ENCODE results near the gene GADD45A.

The GADD45A gene

DNA sequence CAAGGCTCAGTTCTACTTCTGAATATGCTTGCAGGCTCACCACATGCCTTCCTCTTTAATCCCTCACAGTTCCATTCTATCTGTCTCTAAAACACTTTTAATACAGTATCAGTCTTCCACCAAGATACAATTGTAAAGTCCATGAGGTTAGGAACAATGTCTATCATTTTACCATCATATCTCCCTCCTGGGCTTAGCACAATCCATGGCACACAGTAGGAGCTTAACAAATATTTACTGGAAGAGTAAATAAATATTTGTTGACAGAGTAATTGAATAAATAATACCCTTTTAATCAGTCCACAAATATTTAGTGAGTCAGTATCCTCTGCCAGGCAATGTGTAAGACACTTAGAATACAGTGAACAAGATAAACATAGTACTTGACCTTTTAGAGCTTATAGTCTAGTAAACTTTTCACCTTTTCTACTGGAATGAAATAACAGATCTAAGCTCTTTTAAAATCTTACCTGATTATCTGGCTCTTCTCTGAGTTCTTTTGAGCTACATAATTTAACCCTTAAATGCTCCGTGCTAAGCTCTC, 12.7 kb upstream of the GADD45A start:
- DNase-seq = no peak

DNA sequence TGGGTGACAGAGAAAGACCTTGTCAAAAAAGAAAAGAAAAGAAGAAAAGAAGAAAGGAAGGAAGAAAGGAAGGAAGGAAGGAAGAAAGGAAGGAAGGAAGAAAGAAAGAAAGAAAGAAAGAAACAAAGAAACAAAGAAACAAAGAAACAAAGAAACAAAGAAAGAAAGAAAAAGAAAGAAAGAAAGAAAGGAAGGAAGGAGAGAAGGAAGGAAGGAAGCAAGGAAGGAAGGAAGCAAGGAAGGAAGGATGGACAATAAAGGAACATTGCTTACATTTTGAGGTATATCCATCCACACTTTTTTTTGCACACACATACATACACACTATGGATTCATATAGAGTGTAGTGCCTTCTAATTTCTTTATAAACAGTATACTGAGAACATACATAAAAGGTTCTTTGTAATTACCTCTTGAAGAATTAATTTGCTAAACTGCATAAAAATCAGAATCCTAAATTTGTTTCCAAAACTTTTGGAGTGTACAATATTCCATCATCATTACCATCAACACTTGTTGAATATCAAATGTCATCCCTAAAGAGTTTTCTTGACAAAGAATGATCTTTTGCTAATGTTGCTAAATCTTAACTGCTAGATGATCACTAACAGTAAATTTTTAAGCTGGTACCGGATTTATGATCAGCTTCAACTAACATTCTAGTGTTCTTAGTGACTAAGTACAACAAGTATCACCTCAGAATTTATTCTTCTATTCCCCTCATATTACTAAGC, 11.4 kb upstream of the GADD45A start:
- DNase-seq = no peak

DNA sequence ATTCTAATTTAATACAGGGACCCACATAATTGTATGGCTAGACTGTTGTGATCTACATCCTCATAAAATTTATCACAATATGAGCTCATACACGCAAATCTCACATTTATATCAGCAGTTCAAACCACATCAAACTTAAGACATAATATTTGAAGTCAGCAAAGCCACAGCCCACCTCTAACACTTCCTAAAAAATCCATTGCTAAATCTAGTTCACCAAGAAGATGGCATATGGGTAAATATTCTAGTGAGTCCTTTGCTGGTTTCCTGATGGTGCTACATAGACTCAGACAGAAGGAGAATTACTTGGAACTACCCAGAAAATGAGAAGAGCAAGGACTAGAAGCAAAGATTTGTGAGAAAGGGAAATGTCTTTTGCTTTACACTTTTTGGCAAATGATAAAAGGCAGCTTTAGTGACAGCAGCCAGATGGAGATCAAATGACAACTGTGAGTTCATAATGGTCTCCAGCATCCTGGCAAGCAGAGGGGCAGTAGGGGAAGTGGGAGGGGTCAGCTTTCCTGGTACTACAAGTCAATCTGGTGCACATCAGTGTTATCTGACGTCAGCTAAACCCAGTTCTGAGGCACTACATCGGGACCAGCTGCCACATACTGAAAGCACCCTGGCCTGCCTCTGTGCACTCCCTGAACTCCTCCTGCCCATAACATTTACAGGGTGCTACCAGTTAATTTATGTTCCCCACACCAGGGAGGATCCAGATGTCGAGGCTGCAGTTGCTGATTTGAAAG, 10.6 kb upstream of the GADD45A start:
- DNase-seq = peak; percentile 25

DNA sequence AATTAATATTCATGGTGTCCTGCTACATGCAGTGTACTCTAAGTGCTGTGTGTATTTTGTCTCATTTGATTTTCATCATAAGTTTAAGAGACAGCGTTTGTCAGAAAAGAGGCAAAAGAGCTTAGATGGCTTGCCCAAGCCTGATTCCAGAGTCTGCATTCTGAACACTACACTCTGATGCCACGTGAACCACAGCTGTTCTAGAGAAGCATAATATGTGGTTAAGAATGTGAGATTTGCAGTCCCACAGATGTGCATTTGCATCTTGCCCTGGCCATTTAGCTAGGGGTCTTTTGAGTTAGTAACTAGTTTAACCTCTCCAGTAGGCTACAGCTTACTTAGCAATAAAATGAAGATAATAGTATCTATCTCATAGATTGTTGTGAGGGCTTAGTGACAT, 9.2 kb upstream of the GADD45A start:
- no peak for DNase-seq

DNA sequence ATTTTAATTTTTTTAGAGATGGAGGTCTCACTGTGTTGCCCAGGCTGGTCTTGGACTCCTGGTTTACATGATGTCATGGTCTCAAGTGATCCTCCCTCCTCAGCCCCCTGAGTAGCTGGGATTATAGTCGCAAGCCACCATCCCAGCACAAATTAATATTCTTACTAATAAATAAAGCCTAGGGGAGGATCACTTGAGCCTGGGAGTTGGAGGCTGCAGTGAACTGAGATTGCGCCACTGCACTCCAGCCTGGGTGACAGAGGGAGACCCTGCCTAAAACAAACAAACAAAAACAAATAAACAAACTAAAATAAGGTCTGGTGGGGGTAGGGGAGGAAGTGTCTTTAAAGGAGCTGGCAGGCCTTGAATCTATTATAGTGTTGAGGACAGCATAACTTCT, 8.7 kb upstream of the GADD45A start:
- DNase-seq = no peak

DNA sequence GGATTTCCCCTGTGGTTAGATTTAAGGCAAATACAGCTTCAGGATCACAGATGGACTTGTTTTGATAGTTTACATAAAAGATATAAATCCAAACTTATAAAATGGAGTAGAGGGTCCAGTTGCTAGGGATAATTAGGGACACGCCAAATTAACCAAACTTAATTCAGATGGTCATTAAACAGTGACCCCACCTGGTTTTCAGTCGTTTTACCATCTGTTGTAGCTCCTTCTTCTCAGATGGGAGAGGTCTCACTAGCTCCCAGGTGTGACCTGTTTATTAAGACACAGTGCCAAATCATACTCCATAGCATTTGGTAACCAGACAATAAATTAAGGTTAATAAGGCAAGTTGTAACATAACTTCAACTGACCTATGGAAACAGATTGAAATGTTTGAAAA, 8.1 kb upstream of the GADD45A start:
- DNase-seq = no peak

DNA sequence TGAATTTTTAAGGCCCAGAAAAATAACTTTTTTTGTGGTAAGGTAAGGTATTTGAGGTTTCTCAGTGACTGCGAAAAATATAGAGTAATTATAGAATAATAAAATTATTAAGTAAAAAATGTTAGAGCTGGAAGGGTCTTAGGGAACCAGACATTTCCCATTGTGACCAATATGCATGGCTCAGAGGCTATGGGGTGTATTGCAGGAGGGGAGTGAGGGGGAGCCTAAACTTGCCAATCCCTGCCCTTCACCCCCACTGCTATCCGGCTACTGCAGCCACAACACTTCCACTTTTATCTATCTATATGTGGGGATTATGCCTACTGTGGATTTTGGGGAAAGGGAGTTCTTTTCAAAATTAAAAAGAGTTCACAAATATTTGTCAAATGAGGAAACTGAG, 7.6 kb upstream of the GADD45A start:
- no peak for DNase-seq

DNA sequence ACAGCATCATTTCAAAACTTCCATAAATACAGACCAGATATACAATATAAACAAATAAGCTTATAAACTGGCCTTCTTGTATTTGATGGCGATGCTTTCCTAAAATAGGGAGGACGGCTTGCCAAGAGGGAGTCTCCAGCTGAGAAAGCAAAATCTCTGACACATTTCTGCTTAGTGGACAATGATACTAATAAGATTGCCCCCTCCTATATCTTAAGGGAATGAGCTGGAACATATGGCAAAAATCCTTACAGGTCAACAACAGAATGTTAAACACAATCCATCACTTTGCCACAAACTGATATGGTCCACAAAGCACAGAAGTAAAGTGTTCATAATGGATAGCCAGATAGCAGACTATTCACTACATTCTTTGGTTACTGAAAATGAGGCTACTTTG, 7.1 kb upstream of the GADD45A start:
- DNase-seq = no peak

DNA sequence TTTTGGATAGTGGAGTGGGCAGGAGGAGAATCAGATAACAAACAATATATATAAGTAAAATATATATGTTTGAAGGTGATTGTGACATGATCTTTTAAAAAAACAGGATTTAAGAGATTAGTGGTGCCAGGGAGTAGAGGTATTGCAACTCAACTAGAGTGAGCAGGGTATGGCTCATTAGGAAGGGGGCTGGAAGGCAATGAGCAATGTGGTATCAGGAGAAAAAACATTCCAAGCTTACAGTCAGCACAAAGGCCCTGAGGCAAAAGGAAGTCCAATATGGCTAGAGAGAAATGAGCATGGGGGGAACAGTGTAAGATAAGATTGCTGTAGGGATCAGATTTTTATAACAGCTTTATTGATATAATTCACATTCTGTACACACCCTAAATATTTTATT, 5.3 kb upstream of the GADD45A start:
- peak; percentile 13 for DNase-seq

DNA sequence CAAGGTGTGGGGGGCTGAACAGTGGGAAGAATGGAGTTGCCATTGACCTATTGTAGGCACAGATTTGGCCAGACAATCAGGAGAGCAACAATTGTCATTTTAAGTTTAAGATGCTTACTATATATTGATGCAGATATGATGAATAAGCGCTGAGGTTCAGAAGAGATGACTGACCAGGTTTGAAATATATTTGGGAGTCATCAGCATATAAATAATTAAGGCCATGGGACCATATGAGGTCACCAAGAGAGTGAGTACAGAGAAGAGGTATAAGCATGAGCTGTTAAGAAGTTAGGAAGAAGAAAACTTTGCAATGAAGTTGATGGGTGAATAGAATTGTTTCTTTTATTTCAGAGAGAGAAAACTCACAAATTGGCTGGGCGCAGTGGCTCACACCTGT, 4.5 kb upstream of the GADD45A start:
- DNase-seq = peak; percentile 18

DNA sequence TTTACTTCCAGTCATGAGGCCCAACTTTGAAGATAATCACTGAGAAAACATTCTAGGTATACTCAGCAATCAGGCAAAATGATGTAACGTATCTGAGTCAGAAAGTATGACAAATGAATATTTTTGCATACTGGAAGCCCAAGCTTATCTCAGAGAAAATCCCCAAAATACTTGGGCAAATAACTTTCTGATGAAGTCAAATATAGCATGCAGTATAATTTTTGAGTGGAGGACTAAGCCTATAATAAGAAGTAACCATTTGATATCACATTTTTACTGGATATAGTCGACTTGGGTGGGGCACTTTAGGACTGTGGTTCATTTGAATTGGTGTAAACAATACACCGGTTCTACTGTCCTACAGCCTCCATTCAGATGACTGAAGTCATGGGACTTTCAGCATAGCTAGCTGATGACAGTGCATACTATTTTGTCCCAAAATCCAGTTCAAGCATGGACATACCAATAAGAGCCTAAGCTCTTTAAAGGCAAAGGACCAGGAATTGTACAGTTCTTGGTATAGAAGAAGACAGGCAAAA, 2.3 kb upstream of the GADD45A start:
- peak; percentile 89 for DNase-seq

DNA sequence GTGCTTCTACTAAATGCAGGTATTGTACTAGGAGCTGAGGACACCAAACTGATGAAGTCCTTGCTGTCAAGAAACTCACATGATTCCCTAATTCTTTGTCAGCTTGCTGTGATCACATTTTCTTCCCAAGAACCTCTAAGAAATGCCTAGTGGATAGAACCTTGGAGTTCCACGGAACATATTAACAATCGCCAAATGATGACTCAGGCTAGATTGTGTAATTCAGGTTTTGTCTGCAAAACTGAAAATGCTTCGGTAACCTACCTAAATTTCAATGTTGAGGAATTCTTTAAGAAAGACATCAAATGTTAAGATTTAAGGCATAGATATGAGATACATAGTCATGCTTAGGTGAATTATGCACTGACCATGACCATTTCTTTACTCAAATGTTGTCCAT, 1.7 kb upstream of the GADD45A start:
- peak; percentile 77 for DNase-seq

DNA sequence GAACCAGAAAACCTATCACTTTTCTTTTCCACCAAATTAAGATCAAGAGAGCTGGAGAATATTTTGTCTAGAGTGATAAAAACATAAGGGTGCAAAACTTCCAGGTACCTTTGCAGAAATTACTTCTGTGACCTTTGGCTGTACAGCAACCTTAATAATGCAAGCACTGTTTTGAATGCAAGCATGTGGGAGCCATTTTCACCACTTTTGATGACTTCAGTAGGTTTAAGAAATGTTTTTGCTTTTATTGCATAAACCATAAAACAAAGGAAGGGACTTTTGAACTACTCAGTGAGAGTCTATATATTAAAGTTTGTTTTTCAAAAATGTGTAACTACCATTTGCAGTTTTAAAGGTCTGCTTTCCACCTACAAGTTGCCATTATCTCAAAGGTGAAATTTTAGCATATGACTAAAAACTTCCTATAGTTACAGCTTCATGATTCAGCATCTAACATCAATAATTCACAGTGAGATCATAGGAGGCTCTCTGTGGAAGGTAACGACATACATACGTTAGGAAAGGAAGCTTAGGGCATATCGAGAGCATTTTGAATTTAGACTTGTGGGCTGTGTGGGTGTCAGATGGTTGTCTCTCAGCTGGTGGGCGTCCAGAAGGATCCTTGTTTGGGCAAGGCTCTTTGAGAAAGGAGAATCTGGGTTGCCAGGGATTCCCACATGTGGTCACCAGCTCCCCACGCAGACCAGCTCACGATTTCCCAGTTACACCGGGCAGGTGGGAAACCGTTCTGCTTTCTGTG, 1.1 kb upstream of the GADD45A start:
- peak; percentile 54 for DNase-seq

DNA sequence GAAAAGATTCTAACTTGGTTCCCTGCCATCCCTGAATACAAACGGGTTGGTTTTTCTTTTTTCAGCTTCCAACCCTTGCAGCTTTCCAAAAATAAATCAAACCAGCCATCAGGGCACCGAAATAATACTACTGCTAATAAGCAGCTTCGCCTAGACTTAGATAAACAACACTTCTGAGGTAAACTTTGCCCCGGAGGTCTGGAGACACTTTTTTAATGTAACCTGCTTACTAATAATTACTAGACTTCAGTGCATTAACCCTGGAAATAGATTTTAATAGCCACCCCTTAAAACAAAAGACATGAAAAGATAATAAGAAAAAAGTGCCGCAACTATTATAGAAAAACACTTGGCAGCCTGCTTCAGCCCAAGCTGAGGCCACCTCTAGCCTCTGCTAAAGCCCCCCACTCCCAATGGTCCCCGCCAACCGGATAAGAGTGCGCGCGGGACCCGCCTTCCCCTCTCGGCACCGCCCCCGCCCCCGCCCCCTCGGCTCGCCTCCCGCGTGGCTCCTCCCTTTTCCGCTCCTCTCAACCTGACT, 405 bp upstream of the GADD45A start:
- DNase-seq = no peak

DNA sequence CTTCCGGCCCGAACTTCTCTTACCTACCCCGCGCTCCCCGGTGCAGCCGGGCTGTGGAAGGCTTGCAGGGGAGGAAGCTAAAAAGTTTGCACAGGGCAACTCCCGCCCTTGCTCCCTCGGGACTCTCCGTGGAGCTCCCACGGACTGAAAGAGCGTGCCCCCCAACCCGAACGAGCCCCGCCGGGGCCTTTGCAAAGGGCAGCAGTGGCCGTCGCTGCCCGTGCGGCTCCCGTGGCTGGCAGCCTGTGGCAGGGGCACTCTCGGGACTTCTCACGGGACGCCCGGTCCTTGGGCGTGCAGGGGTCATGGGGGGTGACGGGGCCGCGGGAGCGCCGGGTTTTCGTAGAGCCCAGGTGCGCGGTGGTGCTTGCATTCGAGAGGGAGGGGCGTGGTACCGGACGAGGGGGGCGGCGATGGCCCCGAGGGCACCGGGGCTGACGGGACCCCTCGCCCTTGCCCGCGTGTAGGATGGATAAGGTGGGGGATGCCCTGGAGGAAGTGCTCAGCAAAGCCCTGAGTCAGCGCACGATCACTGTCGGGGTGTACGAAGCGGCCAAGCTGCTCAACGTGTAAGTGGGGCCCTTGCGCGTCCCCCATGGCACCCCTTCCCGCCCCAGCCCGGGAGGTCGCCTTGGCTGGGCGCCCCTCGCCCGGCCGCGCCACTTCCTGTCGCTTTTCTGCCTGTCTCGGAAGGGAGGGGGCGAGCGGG, 711 bp downstream of the GADD45A start:
- DNase-seq = peak; percentile 64

DNA sequence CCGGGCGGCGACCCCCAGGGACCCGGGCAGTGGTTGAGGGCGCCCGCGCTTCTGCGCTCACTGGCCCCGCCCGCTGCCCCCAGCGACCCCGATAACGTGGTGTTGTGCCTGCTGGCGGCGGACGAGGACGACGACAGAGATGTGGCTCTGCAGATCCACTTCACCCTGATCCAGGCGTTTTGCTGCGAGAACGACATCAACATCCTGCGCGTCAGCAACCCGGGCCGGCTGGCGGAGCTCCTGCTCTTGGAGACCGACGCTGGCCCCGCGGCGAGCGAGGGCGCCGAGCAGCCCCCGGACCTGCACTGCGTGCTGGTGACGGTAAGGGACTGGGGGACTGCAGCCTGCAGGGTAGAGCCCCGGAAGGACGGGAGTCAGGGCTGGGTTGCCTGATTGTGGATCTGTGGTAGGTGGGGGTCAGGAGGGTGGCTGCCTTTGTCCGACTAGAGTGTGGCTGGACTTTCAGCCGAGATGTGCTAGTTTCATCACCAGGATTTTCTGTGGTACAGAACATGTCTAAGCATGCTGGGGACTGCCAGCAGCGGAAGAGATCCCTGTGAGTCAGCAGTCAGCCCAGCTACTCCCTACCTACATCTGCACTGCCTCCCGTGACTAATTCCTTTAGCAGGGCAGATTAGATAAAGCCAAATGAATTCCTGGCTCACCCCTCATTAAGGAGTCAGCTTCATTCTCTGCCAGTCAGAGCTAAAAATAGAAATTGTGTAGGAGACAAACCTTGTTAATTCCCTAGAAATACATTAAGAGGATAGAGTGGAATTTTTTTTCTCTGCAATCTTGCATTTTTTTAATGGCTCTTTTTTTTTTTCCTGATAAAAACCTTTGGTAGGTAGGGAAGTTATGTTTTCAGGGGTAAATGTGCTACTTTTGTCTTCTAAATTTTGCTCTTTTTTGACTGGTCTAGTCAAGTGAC, 1.5 kb downstream of the GADD45A start:
- peak; percentile 99 for DNase-seq

DNA sequence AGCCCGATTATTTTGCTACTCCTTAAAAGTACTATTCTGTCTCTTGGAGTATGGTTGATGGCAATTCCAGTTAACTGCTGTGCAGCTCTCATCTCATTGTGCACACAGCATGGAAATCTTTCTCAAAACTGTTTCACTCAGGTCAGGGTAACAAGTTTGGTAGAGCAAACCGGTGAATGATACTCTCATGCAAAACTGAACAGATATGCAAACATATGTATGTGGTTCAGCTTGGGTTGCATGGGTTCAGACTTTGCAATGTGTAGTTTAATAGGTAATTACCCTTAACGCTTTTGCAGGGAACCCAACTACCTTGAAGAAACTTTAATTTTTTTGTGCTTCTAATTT, 2.2 kb downstream of the GADD45A start:
- no peak for DNase-seq

DNA sequence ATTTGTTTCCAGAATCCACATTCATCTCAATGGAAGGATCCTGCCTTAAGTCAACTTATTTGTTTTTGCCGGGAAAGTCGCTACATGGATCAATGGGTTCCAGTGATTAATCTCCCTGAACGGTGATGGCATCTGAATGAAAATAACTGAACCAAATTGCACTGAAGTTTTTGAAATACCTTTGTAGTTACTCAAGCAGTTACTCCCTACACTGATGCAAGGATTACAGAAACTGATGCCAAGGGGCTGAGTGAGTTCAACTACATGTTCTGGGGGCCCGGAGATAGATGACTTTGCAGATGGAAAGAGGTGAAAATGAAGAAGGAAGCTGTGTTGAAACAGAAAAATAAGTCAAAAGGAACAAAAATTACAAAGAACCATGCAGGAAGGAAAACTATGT, 2.6 kb downstream of the GADD45A start:
- DNase-seq = peak; percentile 79

DNA sequence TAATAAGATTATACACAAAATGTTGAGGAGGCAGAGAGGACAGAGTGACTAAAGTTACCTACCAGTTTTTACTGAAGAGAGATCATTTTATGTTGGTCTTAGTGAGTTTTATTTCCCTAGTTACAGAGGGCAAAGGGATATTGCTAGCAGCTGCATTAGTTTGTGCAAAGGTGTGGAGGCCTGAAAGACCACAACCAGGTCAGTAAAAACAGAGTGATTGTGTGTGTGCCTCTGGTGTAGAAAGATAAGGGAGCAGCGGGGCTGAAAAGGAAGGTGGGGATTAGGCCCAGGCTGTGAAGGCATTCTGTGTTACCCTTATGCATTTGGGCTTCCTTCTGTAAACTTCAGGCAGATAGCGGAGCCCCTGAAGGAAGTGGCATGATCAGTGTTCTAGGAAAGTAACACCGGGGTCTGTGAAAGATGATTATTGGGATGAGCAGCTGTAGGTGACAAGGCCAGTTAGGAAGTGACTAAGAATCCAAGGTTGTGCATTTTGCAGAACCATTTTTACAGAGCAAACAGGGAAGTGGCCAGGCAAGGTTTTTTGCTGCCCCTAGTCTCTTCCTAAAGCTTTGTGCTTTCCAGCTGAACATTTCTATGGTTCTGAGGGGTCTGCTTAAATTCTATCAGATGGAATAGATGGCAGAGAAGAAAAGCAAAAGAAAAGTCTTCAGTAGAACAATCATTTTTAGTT, 3.7 kb downstream of the GADD45A start:
- DNase-seq = no peak

DNA sequence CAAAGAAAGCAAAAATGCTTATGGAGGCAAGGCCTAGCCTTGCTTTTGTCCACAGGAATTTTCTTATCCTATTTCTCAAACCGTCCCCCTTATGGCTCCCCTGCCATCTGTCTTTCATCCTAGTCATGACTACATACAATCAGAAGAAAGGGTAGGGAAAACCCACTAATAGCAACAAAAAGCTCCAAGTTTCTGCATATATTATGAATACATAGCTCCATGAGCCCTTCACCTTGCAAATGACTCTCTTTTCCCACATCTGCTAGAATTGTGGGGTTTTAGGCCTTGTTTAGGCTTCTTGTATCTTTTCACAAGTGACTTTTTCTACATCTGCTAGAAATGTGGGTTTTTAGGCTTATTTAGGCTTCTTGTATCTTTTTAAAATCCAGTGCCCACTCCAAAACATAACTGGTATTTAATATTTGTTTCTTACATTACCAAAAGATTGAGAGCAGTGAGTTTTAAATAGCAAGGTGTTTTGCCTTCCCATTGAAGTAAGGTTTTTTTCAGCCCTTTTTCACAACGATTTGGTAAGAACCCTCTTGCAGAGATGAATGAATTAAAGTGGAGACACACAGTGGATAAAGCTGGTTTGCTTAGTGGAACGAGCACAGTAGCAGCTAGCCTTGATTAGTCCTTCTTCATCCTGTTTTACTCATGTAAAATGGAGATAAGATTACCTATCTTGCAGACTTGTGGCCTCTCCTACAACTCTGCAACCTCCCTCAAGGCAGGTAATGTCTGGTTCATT, 4.4 kb downstream of the GADD45A start:
- DNase-seq = no peak
